ENCODE measurements around the gene TRIM9. TPM values are rescaled to one million over a fixed set of nuclear protein-coding genes. Genes with fewer than 3 reads are reported as not detected.

Gene TRIM9
- total and polyA plus RNA-seq, 2 experiments from 2014 or later = 2.3 to 4.1 TPM

GRCh38 chr14:51131516-51131915 is 36.6 kb upstream of the TRIM9 start:
- no peaks in the 10 kb centered on the region for H3K27me3 ChIP-seq
- no peak overlapping the region for H3K4me3 ChIP-seq
- no peak for DNase-seq (ENCODE audit: low read depth in 1 of 2, low spot score in 1 of 2)
- no peaks in the 10 kb centered on the region for H3K36me3 ChIP-seq
- no peaks in the 10 kb centered on the region for H3K9me3 ChIP-seq (ENCODE audit: low read depth)
- no peak for TF ChIP-seq CTCF (IDR thresholded peaks at IDR 0.05; ENCODE audit: low read depth, low read length)
- H3K4me1 ChIP-seq (ENCODE audit: low read depth) = no peaks in the 10 kb centered on the region
- no peak overlapping the region for H3K27ac ChIP-seq

- Histone ChIP-seq H3K4me1 (ENCODE audit: low read depth) (no peaks in the 10 kb centered on the region), H3K27me3 (no peaks in the 10 kb centered on the region), H3K4me3 (no peak overlapping the region), H3K36me3 (no peaks in the 10 kb centered on the region), H3K27ac (no peak overlapping the region), H3K9me3 (ENCODE audit: low read depth) (no peaks in the 10 kb centered on the region)
- TF ChIP-seq CTCF (IDR thresholded peaks at IDR 0.05; ENCODE audit: low read depth, low read length) = no peak
- DNase-seq (ENCODE audit: low read depth in 1 of 2, low spot score in 1 of 2) = no peak
These were observed 34.2 kb upstream of the TRIM9 start for GRCh38 chr14:51129130-51129529.

- TF ChIP-seq CTCF (IDR thresholded peaks at IDR 0.05; ENCODE audit: low read depth, low read length) = no peak
These were observed 29.1 kb upstream of the TRIM9 start for GRCh38 chr14:51124029-51124428.

GRCh38 chr14:51121096-51121495 is 26.2 kb upstream of the TRIM9 start:
- H3K4me1 ChIP-seq (ENCODE audit: low read depth) = peaks cover 10% of the 10 kb centered on the region
- H3K27ac ChIP-seq = no peak overlapping the region
- no peaks in the 10 kb centered on the region for H3K36me3 ChIP-seq
- DNase-seq (ENCODE audit: low read depth in 1 of 2, low spot score in 1 of 2) = peak in 1 of 2 donors; percentile 14
- TF ChIP-seq CTCF (IDR thresholded peaks at IDR 0.05; ENCODE audit: low read depth, low read length) = no peak
- H3K4me3 ChIP-seq = no peak overlapping the region
- no peaks in the 10 kb centered on the region for H3K9me3 ChIP-seq (ENCODE audit: low read depth)
- no peaks in the 10 kb centered on the region for H3K27me3 ChIP-seq

More at GRCh38 chr14:51124029-51124428, 29.1 kb upstream of the TRIM9 start:
- H3K36me3 ChIP-seq = no peaks in the 10 kb centered on the region
- no peak overlapping the region for H3K27ac ChIP-seq
- H3K27me3 ChIP-seq = no peaks in the 10 kb centered on the region
- H3K9me3 ChIP-seq (ENCODE audit: low read depth) = no peaks in the 10 kb centered on the region
- DNase-seq (ENCODE audit: low read depth in 1 of 2, low spot score in 1 of 2) = no peak
- peaks cover 10% of the 10 kb centered on the region for H3K4me1 ChIP-seq (ENCODE audit: low read depth)
- H3K4me3 ChIP-seq = no peak overlapping the region

GRCh38 chr14:51119411-51120051 is 24.6 kb upstream of the TRIM9 start:
- TF ChIP-seq CTCF (IDR thresholded peaks at IDR 0.05; ENCODE audit: low read depth, low read length) = no peak
- Histone ChIP-seq H3K9me3 (ENCODE audit: low read depth) (no peaks in the 10 kb centered on the region), H3K4me1 (ENCODE audit: low read depth) (peaks cover 10% of the 10 kb centered on the region), H3K27me3 (no peaks in the 10 kb centered on the region), H3K4me3 (no peak overlapping the region), H3K36me3 (no peaks in the 10 kb centered on the region), H3K27ac (peak overlapping the region; percentile 33)
- DNase-seq (ENCODE audit: low read depth in 1 of 2, low spot score in 1 of 2) = peak in 1 of 2 donors; percentile 21

Data from cardiac muscle cell (in vitro differentiated cells and primary cell).